Natural killer cell treated with Interleukin-12 subunit alpha and Interleukin-12 subunit beta and Interleukin-15 and Interleukin-18, amount 100 ng/mL, for 72 hours (primary cell): ENCODE measurements around the gene MYL6B. TPM values are rescaled to one million over a fixed set of nuclear protein-coding genes. Genes with fewer than 3 reads are reported as not detected.

Experiments used
- ATAC-seq, 2 donors: fragments of 150-1000 bp; cut with Tn5 transposase in 1 of 2; sonication (Bioruptor Pico), chemical (Tn5 transposase) in 1 of 2; 2 replicates each; pipeline ENCODE4 v1.10.0; 2021
- DNase-seq: peaks from one replicate; pipeline ENCODE4 v3.0.0; 2022; ENCODE audit warnings: low spot score
- H3K27ac Mint-ChIP-seq, 2 donors: 1 replicate in 1 of 2; 2 replicates in 1 of 2; pipeline ENCODE4 v1.8.0; 2022; ENCODE audit warnings: mixed read lengths in 2 of 2, mild to moderate bottlenecking in 1 of 2, moderate library complexity in 1 of 2
- H3K27me3 Mint-ChIP-seq, 2 donors: 1 replicate in 1 of 2; 2 replicates in 1 of 2; pipeline ENCODE4 v1.8.0; 2022; ENCODE audit warnings: mixed read lengths in 2 of 2
- H3K36me3 Mint-ChIP-seq: one replicate; pipeline ENCODE4 v1.8.0; 2022; ENCODE audit warnings: mixed read lengths
- H3K4me1 Mint-ChIP-seq, 2 donors: 1 replicate in 1 of 2; 2 replicates in 1 of 2; pipeline ENCODE4 v1.8.0; 2022; ENCODE audit warnings: low read depth in 2 of 2, mixed read lengths in 2 of 2, mild to moderate bottlenecking in 1 of 2
- H3K4me3 Mint-ChIP-seq: one replicate; pipeline ENCODE4 v1.8.0; 2022; ENCODE audit warnings: mixed read lengths
- H3K9me3 Mint-ChIP-seq: 2 replicates; pipeline ENCODE4 v1.8.0; 2022; ENCODE audit warnings: mixed read lengths
- total RNA-seq, 2 donors: library from RNA; stranded (reverse); gene quantifications; one replicate each; pipeline ENCODE4 v1.2.3, GENCODE V29; 2022

Gene MYL6B
- 10 to 100 TPM; 32.0 to 65.5 TPM for total RNA-seq

DNA sequence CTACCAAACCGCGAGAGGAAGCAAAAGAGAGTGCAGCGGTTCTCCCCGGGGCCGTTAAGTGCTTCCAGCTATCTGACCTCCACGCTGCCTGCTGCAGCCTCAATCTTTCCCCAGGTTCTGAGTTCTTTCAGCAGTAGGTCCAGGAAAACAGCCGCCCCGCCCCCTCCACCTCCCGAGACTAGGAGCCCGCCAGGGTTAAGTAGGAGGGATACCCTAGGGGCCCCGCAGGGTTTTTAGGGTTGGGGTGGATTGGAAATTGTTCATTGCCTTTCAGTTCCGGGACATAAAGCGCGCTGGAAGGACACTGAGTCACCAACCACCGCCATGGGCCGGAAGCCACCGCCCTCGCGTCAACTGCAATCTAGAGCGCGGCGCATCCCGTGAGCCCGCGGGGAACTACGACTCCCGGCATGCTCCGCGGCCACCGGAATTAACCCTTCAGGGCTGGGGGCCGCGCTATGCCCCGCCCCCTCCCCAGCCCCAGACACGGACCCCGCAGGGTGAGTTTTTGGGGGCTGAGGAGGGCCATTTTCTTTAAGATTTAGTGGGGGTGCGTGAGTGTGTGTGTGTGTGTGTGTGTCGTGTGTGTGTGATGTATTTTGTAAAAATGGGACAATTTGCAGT, at the start of gene MYL6B:
TSS of gene MYL6B (plus strand) at position 456 of the 624 bp plus-strand sequence. CDS start 1,332 bp downstream, outside the sequence.
- Mint-ChIP-seq H3K36me3 (no peaks in the 10 kb centered on the region), H3K27ac (peak within 1 kb of the TSS; percentile 99), H3K9me3 (no peaks in the 10 kb centered on the region), H3K27me3 (no peaks in the 10 kb centered on the region), H3K4me1 (peaks cover 25 to 29% of the 10 kb centered on the region in 2 donors), H3K4me3 (peak within 1 kb of the TSS; percentile 89)
- ATAC-seq (peak; percentile 96 to 98), DNase-seq (peak; percentile 94)

DNA sequence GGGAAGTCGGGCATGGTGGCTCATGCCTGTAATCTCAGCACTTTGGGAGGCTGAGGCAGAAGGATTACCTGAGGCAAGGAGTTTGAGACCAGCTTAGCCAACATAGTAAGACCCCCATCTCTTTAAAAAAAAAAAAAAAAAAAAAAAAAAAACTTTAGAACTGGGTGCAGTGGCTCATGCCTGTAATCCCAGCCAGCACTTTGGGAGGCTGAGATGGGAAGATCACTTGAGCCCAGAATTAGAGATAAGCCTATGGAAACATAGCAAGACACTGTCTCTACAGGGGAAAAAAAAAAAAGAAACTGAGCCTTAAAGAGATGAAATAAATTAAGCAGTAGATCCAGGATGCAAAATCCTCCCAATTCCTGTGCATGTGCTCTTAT, 49.7 kb upstream of the MYL6B start:
- ATAC-seq, result no peak
- peaks cover 46 to 54% of the 10 kb centered on the region in 2 donors for H3K4me1 Mint-ChIP-seq
- H3K9me3 Mint-ChIP-seq, result no peaks in the 10 kb centered on the region
- peaks cover 26% of the 10 kb centered on the region for H3K36me3 Mint-ChIP-seq
- no peak for DNase-seq
- H3K4me3 Mint-ChIP-seq, result peak overlapping the region; percentile 97
- peaks cover 0 to 1% of the 10 kb centered on the region in 2 donors for H3K27me3 Mint-ChIP-seq
- peak overlapping the region; percentile 86 to 98 for H3K27ac Mint-ChIP-seq

DNA sequence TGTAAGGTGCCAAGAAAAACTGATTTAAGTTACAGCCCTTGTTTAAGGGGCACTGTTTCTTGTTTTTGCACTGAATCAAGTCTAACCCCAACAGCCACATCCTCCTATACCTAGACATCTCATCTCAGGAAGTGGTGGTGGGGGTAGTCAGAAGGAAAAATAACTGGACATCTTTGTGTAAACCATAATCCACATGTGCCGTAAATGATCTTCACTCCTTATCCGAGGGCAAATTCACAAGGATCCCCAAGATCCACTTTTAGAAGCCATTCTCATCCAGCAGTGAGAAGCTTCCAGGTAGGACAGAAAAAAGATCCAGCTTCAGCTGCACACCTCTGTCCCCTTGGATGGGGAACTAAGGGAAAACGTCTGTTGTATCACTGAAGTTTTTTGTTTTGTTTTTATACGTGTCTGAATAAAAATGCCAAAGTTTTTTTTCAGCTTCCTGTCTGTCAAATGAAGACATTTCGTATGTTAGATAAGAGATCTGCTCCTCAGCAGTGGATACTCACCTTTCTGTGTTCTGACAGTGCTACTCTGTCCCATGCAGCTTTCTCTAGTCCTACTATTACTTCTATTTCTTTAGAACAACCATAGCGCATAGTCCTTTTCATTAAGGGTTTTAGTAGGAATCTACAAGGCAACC, 49.2 kb upstream of the MYL6B start:
- no peaks in the 10 kb centered on the region for H3K27me3 Mint-ChIP-seq
- peak; percentile 61 for DNase-seq

DNA sequence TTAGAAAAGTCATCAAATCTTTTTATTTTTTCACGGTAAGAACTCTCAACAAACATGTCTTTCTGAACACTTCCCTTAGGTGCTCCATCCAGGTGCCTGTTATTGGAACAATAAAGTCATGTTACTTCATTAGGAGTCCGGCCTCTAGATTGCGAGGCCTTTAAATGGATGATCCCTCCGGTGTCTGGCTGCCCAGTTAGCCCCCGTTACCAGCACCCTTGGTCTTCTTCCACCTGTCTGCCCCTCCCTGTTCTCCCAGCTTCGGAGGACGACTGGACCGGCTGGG, 48.6 kb upstream of the MYL6B start:
- Mint-ChIP-seq H3K27me3 (no peaks in the 10 kb centered on the region), H3K27ac (peak overlapping the region; percentile 86 to 98), H3K4me1 (peaks cover 46 to 54% of the 10 kb centered on the region in 2 donors), H3K9me3 (no peaks in the 10 kb centered on the region), H3K36me3 (peaks cover 26% of the 10 kb centered on the region), H3K4me3 (peak overlapping the region; percentile 97)
- ATAC-seq (no peak), DNase-seq (no peak)

More for the DNA sequence above, 49.2 kb upstream of the MYL6B start:
- Mint-ChIP-seq H3K9me3 (no peaks in the 10 kb centered on the region), H3K36me3 (peaks cover 26% of the 10 kb centered on the region), H3K27ac (peak overlapping the region; percentile 86 to 98), H3K4me1 (peaks cover 46 to 54% of the 10 kb centered on the region in 2 donors), H3K4me3 (peak overlapping the region; percentile 97)
- ATAC-seq, result no peak

DNA sequence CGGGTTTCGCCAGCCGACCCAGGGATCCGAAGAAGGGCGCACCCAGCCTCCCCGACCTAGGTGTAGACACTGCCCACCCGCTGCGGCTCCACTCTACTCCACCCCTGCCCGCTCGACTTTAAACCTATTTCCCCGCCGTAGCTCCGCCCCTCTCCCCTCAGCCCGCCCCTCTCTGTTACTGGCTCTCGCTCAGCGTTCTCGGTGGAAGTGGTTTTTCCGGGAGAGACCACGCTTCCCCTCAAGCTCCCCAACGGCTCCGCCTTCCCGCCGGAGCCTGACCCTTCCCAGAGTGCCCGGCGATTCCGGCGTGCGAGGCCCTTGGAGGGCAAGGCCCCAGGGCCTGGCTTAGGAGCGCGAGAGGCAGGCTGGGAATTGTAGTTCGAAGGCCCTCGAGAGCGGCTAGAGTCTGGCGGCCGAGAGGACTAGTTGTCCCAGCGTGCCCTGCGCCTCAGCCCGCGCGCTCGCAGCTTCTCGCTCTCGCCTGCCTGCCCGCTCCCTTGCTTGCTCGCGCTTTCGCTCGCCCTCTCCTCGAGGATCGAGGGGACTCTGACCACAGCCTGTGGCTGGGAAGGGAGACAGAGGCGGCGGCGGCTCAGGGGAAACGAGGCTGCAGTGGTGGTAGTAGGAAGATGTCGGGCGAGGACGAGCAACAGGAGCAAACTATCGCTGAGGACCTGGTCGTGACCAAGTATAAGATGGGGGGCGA, 48.1 kb upstream of the MYL6B start, which contains the start of gene PA2G4:
TSS of gene PA2G4 (plus strand) at position 451 of the 706 bp plus-strand sequence. CDS start at position 630, 179 bp downstream.
- H3K27me3 Mint-ChIP-seq, result no peaks in the 10 kb centered on the region
- peak; percentile 97 to 98 for ATAC-seq
- peaks cover 26% of the 10 kb centered on the region for H3K36me3 Mint-ChIP-seq
- peaks cover 46 to 54% of the 10 kb centered on the region in 2 donors for H3K4me1 Mint-ChIP-seq
- H3K9me3 Mint-ChIP-seq, result no peaks in the 10 kb centered on the region
- DNase-seq, result peak; percentile 99
- H3K27ac Mint-ChIP-seq, result peak within 1 kb of the TSS; percentile 86 to 98
- peak within 1 kb of the TSS; percentile 97 for H3K4me3 Mint-ChIP-seq

DNA sequence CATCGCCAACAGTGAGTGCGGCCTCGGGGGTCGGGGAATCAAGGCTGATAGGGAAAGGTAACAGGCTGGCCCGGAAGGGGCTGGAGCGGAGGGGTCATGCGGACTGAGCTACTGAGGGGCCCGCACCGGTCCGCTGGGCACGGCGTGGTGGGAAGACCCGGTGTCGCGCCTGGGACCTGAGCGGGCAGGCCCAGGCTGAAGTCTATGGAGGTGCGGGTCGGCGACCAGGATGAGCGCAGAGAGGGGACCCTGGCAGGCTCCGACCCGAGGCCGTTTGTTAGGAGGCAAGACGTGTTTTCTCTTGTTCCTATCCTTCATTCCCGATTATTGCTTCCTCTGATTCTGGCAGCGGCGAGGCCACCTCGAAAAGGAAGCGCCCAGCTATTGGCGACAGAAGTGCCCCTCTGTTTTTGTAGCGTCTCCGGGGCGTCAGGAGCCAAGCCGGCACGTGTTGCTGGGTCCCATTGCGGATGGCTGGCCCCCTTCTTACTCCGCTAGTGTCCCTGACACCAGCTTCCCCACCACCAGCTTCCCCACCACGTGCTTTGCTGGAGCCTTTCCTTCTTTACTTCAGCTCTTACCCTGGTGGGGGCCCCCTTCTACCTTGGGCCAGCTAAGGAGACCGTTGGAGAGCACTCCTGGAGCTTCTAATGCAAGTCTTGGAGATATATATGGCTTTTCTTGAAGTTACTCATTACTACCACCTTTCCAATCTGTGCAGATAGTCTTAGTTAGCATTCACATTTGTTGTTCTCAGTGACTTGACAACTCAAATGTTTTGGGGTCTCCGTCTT, 47.4 kb upstream of the MYL6B start:
- DNase-seq (peak; percentile 68), ATAC-seq (peak; percentile 11 to 31)
- H3K4me3 Mint-ChIP-seq, result peak overlapping the region; percentile 97
- H3K36me3 Mint-ChIP-seq, result peaks cover 27% of the 10 kb centered on the region
- H3K4me1 Mint-ChIP-seq, result peaks cover 46 to 54% of the 10 kb centered on the region in 2 donors
- H3K27ac Mint-ChIP-seq, result peak overlapping the region; percentile 86 to 98
- H3K9me3 Mint-ChIP-seq, result no peaks in the 10 kb centered on the region
- H3K27me3 Mint-ChIP-seq, result no peaks in the 10 kb centered on the region

DNA sequence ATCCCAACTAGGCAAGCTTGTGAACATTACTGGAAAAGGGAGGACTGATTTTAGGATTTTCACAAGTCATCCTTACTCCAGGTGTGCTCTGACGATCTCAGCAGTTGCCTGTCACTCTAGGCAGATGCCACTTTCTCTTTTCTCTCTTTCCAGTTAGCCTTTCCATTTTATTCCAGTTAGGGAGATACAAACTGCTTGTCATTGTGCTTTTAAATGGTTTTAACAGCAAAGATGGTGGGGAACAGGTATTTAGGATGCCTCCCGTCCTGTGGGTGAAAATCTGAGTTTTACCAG, 46.8 kb upstream of the MYL6B start:
- ATAC-seq (no peak), DNase-seq (no peak)
- no peaks in the 10 kb centered on the region for H3K27me3 Mint-ChIP-seq
- no peaks in the 10 kb centered on the region for H3K9me3 Mint-ChIP-seq
- peak overlapping the region; percentile 97 for H3K4me3 Mint-ChIP-seq
- H3K27ac Mint-ChIP-seq, result peak overlapping the region; percentile 86 to 98
- H3K4me1 Mint-ChIP-seq, result peaks cover 46 to 54% of the 10 kb centered on the region in 2 donors
- H3K36me3 Mint-ChIP-seq, result peaks cover 32% of the 10 kb centered on the region

DNA sequence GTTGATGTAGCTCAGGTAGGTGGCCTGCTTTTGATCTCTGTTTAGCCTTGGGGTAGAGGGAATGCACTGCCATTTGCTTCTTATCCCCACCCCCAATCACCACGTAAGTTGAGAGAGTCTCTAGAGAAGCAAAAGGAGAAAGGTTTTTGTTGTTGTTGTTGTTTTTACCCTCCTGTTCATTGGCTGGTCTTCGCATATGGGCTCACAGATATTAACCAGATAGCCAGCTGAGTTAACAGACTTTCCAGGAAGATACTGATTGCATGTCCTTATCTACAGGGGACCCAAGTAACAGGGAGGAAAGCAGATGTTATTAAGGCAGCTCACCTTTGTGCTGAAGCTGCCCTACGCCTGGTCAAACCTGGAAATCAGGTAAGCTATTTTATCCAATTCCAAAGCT, 45.1 kb upstream of the MYL6B start:
- DNase-seq (no peak), ATAC-seq (no peak)
- Mint-ChIP-seq H3K36me3 (peaks cover 42% of the 10 kb centered on the region), H3K27ac (peak overlapping the region; percentile 86 to 98), H3K4me3 (peak overlapping the region; percentile 97), H3K9me3 (no peaks in the 10 kb centered on the region), H3K27me3 (no peaks in the 10 kb centered on the region), H3K4me1 (peaks cover 42 to 45% of the 10 kb centered on the region in 2 donors)

DNA sequence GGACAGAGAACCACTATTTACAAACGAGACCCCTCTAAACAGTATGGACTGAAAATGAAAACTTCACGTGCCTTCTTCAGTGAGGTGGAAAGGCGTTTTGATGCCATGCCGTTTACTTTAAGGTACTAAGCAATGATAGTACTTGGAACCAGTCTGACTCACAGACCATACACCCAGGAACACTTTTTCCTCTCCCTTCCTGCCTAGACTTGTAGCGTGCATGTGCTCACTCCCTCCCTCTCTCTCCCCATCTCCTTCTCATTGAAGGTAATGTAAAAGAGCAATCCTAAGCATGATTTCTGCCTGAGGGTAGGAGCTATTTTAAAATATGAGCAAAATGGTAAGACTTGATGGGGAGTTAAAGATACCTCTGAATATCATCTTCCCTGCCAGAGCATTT, 41.8 kb upstream of the MYL6B start:
- no peak for ATAC-seq
- Mint-ChIP-seq H3K4me3 (no peak overlapping the region), H3K36me3 (peaks cover 46% of the 10 kb centered on the region)

DNA sequence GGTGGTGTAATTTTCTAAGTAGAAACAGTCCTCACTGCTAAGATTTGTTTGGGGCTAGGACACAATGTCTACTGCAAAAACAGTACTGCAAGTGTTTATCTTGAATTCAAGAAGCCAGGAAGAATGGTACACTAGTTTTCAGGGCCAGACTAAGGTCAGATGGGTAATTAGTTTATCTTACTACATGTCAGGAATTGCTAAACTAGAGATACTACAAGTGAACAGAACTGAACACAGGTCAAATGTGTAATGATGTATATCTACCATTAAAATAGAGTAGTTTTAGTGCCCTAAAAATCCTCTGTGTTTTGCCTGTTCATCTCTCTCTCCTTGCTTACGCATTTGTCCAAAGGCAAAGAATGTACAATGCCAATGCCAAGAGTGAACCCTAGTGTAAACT, 38.3 kb upstream of the MYL6B start:
- Mint-ChIP-seq H3K4me1 (peaks cover 16 to 29% of the 10 kb centered on the region in 2 donors), H3K36me3 (peaks cover 45% of the 10 kb centered on the region), H3K27me3 (no peaks in the 10 kb centered on the region), H3K27ac (peak overlapping the region; percentile 62 to 64), H3K4me3 (no peak overlapping the region), H3K9me3 (no peaks in the 10 kb centered on the region)
- ATAC-seq, result no peak
- no peak for DNase-seq

More for the DNA sequence above, 41.8 kb upstream of the MYL6B start:
- DNase-seq, result peak; percentile 49
- Mint-ChIP-seq H3K4me1 (peaks cover 12 to 24% of the 10 kb centered on the region in 2 donors), H3K9me3 (no peaks in the 10 kb centered on the region), H3K27me3 (no peaks in the 10 kb centered on the region), H3K27ac (no peak overlapping the region)

DNA sequence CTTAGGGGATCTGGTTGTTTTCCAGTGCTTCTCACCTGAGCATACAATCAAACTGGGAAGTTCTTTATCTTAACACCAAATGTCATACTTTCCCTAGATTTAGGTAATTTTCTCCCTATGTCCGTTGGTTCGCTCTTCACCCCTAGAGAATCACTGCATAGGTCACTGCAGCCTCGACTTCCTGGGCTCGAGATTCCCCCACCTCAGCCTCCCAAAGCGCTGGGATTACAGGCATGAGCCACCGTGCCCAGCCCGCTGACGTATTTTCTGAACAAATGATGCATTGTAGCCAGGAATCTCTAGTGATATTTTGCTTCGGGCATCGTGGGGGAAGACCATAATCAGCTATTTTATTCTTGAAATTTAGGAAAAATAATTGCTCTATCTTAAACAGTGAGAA, 37.1 kb upstream of the MYL6B start:
- Mint-ChIP-seq H3K27ac (peak overlapping the region; percentile 93 to 97), H3K27me3 (no peaks in the 10 kb centered on the region), H3K9me3 (no peaks in the 10 kb centered on the region), H3K36me3 (peaks cover 41% of the 10 kb centered on the region), H3K4me1 (peaks cover 22 to 36% of the 10 kb centered on the region in 2 donors), H3K4me3 (peak overlapping the region; percentile 99)
- no peak for DNase-seq
- ATAC-seq, result no peak

DNA sequence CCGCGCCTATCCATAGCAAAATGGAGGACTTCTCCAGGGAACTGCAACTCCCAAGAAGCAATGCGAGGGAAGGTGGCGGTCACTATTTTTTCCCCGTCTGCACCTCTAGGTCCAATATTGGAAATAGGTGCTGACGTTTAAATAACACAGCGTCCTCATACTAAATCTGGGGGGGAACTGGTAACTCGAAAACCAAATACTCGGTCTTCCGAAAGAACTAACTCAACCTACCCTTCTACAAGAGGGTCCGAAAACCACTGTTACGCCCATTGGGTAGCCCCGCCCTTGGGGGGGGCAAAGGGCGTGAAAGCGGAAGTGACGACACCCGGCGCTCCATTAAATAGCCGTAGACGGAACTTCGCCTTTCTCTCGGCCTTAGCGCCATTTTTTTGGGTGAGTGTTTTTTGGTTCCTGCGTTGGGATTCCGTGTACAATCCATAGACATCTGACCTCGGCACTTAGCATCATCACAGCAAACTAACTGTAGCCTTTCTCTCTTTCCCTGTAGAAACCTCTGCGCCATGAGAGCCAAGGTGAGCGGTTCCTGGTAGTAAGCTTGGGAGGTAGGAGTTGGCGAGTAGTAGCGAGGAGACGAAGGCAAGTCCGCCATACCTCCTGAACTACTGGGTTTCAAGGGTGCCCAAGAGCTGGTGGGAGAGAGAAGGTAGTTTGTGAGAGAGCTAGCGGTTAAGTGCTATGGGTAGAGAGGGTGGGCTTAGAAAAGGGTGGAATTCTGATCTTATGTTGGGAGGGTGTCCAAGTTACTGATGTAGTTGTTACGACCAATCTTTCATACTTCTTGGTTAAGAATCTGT, 35.9 kb upstream of the MYL6B start, which contains the start of gene RPL41:
TSS of gene RPL41 (plus strand) at position 367 of the 815 bp plus-strand sequence.
- H3K36me3 Mint-ChIP-seq, result peaks cover 30% of the 10 kb centered on the region
- no peaks in the 10 kb centered on the region for H3K9me3 Mint-ChIP-seq

More for the DNA sequence above, 35.9 kb upstream of the MYL6B start, which contains the start of gene RPL41:
- H3K4me3 Mint-ChIP-seq, result peak within 1 kb of the TSS; percentile 99
- ATAC-seq, result peak; percentile 66 to 81
- peak within 1 kb of the TSS; percentile 93 to 97 for H3K27ac Mint-ChIP-seq
- no peaks in the 10 kb centered on the region for H3K27me3 Mint-ChIP-seq
- peaks cover 22 to 36% of the 10 kb centered on the region in 2 donors for H3K4me1 Mint-ChIP-seq
- peak; percentile 93 for DNase-seq
